HEK293 (cell line): ENCODE results near the gene USP32.

Source experiments
- CTCF ChIA-PET: fragments of 350-600 bp; formaldehyde crosslinking; extraction: SDS; loops from one replicate; lab custom pipeline; 2021; ENCODE audit warnings: antibody characterized with exemption; lab: Yijun Ruan, JAX
- POLR2A ChIA-PET: fragments of 300-600 bp; formaldehyde crosslinking; extraction: SDS; loops from one replicate; lab custom pipeline; 2020; ENCODE audit warnings: antibody characterized with exemption, inconsistent platforms; lab: Yijun Ruan, JAX
- H3K27ac ChIP-seq: fragments of 200-500 bp; sonication (Bioruptor generic); 2 replicates; pipeline ENCODE4 v1.5.1; 2014; ENCODE audit warnings: low read depth, low read length, control low read depth, inconsistent platforms; ENCODE audit errors: extremely low read depth
- H3K36me3 ChIP-seq, 2 experiments: fragments of 200-500 bp in 1 of 2; sonication (Bioruptor generic) in 1 of 2; 1 replicate in 1 of 2; 2 replicates in 1 of 2; pipeline ENCODE4 v1.5.1; 2014 to 2017; ENCODE audit warnings: inconsistent platforms in 2 of 2, low read length in 2 of 2; ENCODE audit not compliant: control insufficient read depth in 2 of 2, insufficient read depth in 1 of 2
- H3K4me1 ChIP-seq: fragments of 200-500 bp; sonication (Bioruptor generic); 2 replicates; pipeline ENCODE4 v1.5.1; 2014; ENCODE audit warnings: mild to moderate bottlenecking, low read length, inconsistent platforms; ENCODE audit not compliant: control insufficient read depth, insufficient read depth
- H3K4me3 ChIP-seq: 2 replicates; pipeline ENCODE4 v1.5.1; 2011; ENCODE audit warnings: low read depth, mild to moderate bottlenecking, control low read depth, low read length, moderate library complexity
- H3K9me3 ChIP-seq: fragments of 200-500 bp; sonication (Bioruptor generic); 2 replicates; pipeline ENCODE4 v1.5.1; 2014; ENCODE audit warnings: low read depth, low read length, inconsistent platforms; ENCODE audit not compliant: control insufficient read depth, insufficient read depth
- CTCF ChIP-seq: fragments of 450-650 bp; formaldehyde crosslinking; IDR thresholded peaks from 2 replicates; pipeline ENCODE4 v1.5.1; 2016; ENCODE audit warnings: missing biosample characterization, missing genetic modification characterization
- GLIS1 ChIP-seq: fragments of 450-650 bp; formaldehyde crosslinking; IDR thresholded peaks from 2 replicates; pipeline ENCODE4 v1.5.1; 2016; ENCODE audit warnings: missing biosample characterization, missing genetic modification characterization
- GLIS2 ChIP-seq: fragments of 450-650 bp; formaldehyde crosslinking; IDR thresholded peaks from 2 replicates; pipeline ENCODE4 v1.5.1; 2016; ENCODE audit warnings: missing biosample characterization, missing genetic modification characterization
- REPIN1 ChIP-seq: fragments of 450-650 bp; formaldehyde crosslinking; IDR thresholded peaks from 2 replicates; pipeline ENCODE4 v1.5.1; 2017; ENCODE audit warnings: missing biosample characterization, missing genetic modification characterization, low read depth
- SALL2 ChIP-seq: fragments of 450-650 bp; formaldehyde crosslinking; IDR thresholded peaks from 2 replicates; pipeline ENCODE4 v1.5.0; 2017; ENCODE audit warnings: missing biosample characterization, mild to moderate bottlenecking, missing genetic modification characterization, borderline replicate concordance
- SP2 ChIP-seq: fragments of 450-650 bp; formaldehyde crosslinking; IDR thresholded peaks from 2 replicates; pipeline ENCODE4 v1.5.1; 2016; ENCODE audit warnings: missing biosample characterization, missing genetic modification characterization
- YY2 ChIP-seq: fragments of 450-650 bp; formaldehyde crosslinking; IDR thresholded peaks from 2 replicates; pipeline ENCODE4 v1.5.1; 2016; ENCODE audit warnings: missing biosample characterization, missing genetic modification characterization
- ZBTB1 ChIP-seq: fragments of 450-650 bp; formaldehyde crosslinking; IDR thresholded peaks from 2 replicates; pipeline ENCODE4 v1.5.1; 2016; ENCODE audit warnings: missing biosample characterization, missing genetic modification characterization
- ZBTB20 ChIP-seq: fragments of 450-650 bp; formaldehyde crosslinking; IDR thresholded peaks from 2 replicates; pipeline ENCODE4 v1.5.1; 2016; ENCODE audit warnings: missing biosample characterization, missing genetic modification characterization
- ZFP69B ChIP-seq: fragments of 450-650 bp; formaldehyde crosslinking; IDR thresholded peaks from 2 replicates; pipeline ENCODE4 v1.5.1; 2016; ENCODE audit warnings: missing biosample characterization, missing genetic modification characterization
- ZIC2 ChIP-seq: fragments of 450-650 bp; formaldehyde crosslinking; IDR thresholded peaks from 2 replicates; pipeline ENCODE4 v1.5.1; 2016; ENCODE audit warnings: missing biosample characterization, missing genetic modification characterization
- ZNF140 ChIP-seq: fragments of 450-650 bp; formaldehyde crosslinking; IDR thresholded peaks from 2 replicates; pipeline ENCODE4 v1.5.1; 2016; ENCODE audit warnings: missing biosample characterization, missing genetic modification characterization
- ZNF169 ChIP-seq: fragments of 450-650 bp; formaldehyde crosslinking; IDR thresholded peaks from 2 replicates; pipeline ENCODE4 v1.5.1; 2016; ENCODE audit warnings: missing biosample characterization, missing genetic modification characterization
- ZNF2 ChIP-seq: fragments of 450-650 bp; formaldehyde crosslinking; IDR thresholded peaks from 2 replicates; pipeline ENCODE4 v1.5.1; 2016; ENCODE audit warnings: missing biosample characterization, missing genetic modification characterization
- ZNF24 ChIP-seq: fragments of 450-650 bp; formaldehyde crosslinking; IDR thresholded peaks from 2 replicates; pipeline ENCODE4 v1.5.1; 2016; ENCODE audit warnings: missing biosample characterization, missing genetic modification characterization
- ZNF274 ChIP-seq, 2 experiments: fragments of 200-500 bp in 1 of 2; fragments of 450-650 bp in 1 of 2; sonication (Bioruptor generic) in 1 of 2; formaldehyde crosslinking in 1 of 2; IDR thresholded peaks; 2 replicates each; pipeline versions ENCODE4 v1.5.1 to v1.6.1; 2014 to 2016; ENCODE audit warnings: borderline replicate concordance in 1 of 2, inconsistent platforms in 1 of 2, low read length in 1 of 2, missing biosample characterization in 1 of 2, missing genetic modification characterization in 1 of 2
- ZNF391 ChIP-seq: fragments of 450-650 bp; formaldehyde crosslinking; IDR thresholded peaks from 2 replicates; pipeline ENCODE4 v1.5.1; 2016; ENCODE audit warnings: low read depth, missing biosample characterization, missing genetic modification characterization, borderline replicate concordance
- ZNF394 ChIP-seq: fragments of 450-650 bp; formaldehyde crosslinking; IDR thresholded peaks from 2 replicates; pipeline ENCODE4 v1.5.1; 2016; ENCODE audit warnings: missing biosample characterization, missing genetic modification characterization, mild to moderate bottlenecking, moderate library complexity, borderline replicate concordance
- ZNF510 ChIP-seq: fragments of 450-650 bp; formaldehyde crosslinking; IDR thresholded peaks from 2 replicates; pipeline ENCODE4 v1.5.1; 2018; ENCODE audit warnings: mild to moderate bottlenecking, missing genetic modification characterization, missing biosample characterization; ENCODE audit not compliant: insufficient replicate concordance
- ZNF560 ChIP-seq: fragments of 450-650 bp; formaldehyde crosslinking; IDR thresholded peaks from 2 replicates; pipeline ENCODE4 v1.5.1; 2017; ENCODE audit warnings: missing biosample characterization, missing genetic modification characterization, borderline replicate concordance
- ZNF600 ChIP-seq: fragments of 450-650 bp; formaldehyde crosslinking; IDR thresholded peaks from 2 replicates; pipeline ENCODE4 v1.5.1; 2016; ENCODE audit warnings: missing biosample characterization, missing genetic modification characterization
- ZNF776 ChIP-seq: fragments of 450-650 bp; formaldehyde crosslinking; IDR thresholded peaks from 2 replicates; pipeline ENCODE4 v1.5.0; 2017; ENCODE audit warnings: missing biosample characterization, missing genetic modification characterization, borderline replicate concordance
- ZNF837 ChIP-seq: fragments of 450-650 bp; formaldehyde crosslinking; IDR thresholded peaks from 2 replicates; pipeline ENCODE4 v1.5.1; 2016; ENCODE audit warnings: missing biosample characterization, missing genetic modification characterization
- ZSCAN16 ChIP-seq: fragments of 450-650 bp; formaldehyde crosslinking; IDR thresholded peaks from 2 replicates; pipeline ENCODE4 v1.5.1; 2016; ENCODE audit warnings: missing biosample characterization, missing genetic modification characterization
- TF ChIP-seq, protein P1 (sequence below): fragments of 450-650 bp; formaldehyde crosslinking; IDR thresholded peaks from 2 replicates; pipeline ENCODE4 v1.5.1; 2016; ENCODE audit warnings: missing biosample characterization, missing genetic modification characterization, low read depth
- TF ChIP-seq, protein P2 (sequence below): fragments of 450-650 bp; formaldehyde crosslinking; IDR thresholded peaks from 2 replicates; pipeline ENCODE4 v1.5.1; 2016; ENCODE audit warnings: missing biosample characterization, missing genetic modification characterization
- TF ChIP-seq, protein P3 (sequence below): fragments of 450-650 bp; IDR thresholded peaks from 2 replicates; pipeline ENCODE4 v1.5.1; 2018; ENCODE audit warnings: missing biosample characterization, missing genetic modification characterization
- TF ChIP-seq, protein P4 (sequence below): fragments of 450-650 bp; formaldehyde crosslinking; IDR thresholded peaks from 2 replicates; pipeline ENCODE4 v1.5.1; 2016; ENCODE audit warnings: missing biosample characterization, missing genetic modification characterization, borderline replicate concordance

Gene USP32

DNA sequence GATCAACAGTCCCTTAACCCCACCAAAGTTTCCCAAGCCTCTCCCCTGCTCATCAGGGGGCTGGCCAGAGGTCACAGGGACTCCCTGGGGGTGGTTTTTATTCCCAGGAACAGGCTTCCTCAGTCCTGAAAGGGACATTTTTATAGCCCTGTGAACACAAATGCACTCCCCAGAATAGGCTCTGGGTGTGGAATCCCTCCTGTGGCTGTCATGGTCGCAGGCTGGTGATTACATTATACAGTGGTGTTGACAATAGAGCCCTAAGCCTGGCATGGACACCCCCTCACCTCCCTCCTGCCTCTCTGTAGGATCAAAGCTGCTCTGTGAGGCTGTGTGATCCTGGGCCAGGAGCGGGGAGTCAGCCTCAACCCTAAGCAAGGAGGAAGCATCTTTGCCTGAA, 243.6 kb downstream of the USP32 start:
- TF ChIP-seq ZSCAN16 (tag by site-specific recombination): no peak
- no peak for TF ChIP-seq ZNF391 (tag by site-specific recombination)
- peak; percentile 75 for TF ChIP-seq GLIS1
- no peak for TF ChIP-seq ZNF274 (IDR thresholded peaks at IDR 0.05; ENCODE audit: low read length)
- TF ChIP-seq ZNF274 (tag by site-specific recombination; IDR thresholded peaks at IDR 0.05; ENCODE audit: borderline replicate concordance): no peak
- TF ChIP-seq ZNF837 (tag by site-specific recombination): no peak
- TF ChIP-seq REPIN1 (tag by site-specific recombination): no peak
- no peak for TF ChIP-seq ZNF394 (tag by site-specific recombination)
- peak; percentile 79 for TF ChIP-seq ZIC2 (tag by site-specific recombination)
- TF ChIP-seq, protein P1, sequence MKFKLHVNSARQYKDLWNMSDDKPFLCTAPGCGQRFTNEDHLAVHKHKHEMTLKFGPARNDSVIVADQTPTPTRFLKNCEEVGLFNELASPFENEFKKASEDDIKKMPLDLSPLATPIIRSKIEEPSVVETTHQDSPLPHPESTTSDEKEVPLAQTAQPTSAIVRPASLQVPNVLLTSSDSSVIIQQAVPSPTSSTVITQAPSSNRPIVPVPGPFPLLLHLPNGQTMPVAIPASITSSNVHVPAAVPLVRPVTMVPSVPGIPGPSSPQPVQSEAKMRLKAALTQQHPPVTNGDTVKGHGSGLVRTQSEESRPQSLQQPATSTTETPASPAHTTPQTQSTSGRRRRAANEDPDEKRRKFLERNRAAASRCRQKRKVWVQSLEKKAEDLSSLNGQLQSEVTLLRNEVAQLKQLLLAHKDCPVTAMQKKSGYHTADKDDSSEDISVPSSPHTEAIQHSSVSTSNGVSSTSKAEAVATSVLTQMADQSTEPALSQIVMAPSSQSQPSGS (tag by site-specific recombination): no peak
- TF ChIP-seq GLIS2 (tag by site-specific recombination): no peak
- no peak for TF ChIP-seq ZNF510 (tag by site-specific recombination)
- no peak for TF ChIP-seq ZNF2 (tag by site-specific recombination)
- no peak for TF ChIP-seq ZNF600 (tag by site-specific recombination)
- TF ChIP-seq ZBTB20 (tag by site-specific recombination): no peak
- TF ChIP-seq ZNF776: no peak
- TF ChIP-seq ZNF140: no peak
- TF ChIP-seq, all 188 proteins: peak for 2
- no peaks in the 10 kb centered on the region for H3K36me3 ChIP-seq
- no peaks in the 10 kb centered on the region for H3K4me1 ChIP-seq
- POLR2A ChIA-PET: no interaction called here
- H3K9me3 ChIP-seq: no peaks in the 10 kb centered on the region
- H3K4me3 ChIP-seq: no peak overlapping the region
- CTCF ChIA-PET: interaction anchor here (0.6 kb wide), 1 partner anchor 502 kb away, joined by 3 read pairs; no protein-coding TSS in a partner anchor
- H3K27ac ChIP-seq: no peak overlapping the region

GRCh38 chr17:60147553-60148223, 244.2 kb downstream of the USP32 start:
- Histone ChIP-seq H3K9me3 (no peaks in the 10 kb centered on the region), H3K4me3 (no peak overlapping the region), H3K36me3 (no peaks in the 10 kb centered on the region)
- POLR2A ChIA-PET: no interaction called here
- TF ChIP-seq, protein P2, sequence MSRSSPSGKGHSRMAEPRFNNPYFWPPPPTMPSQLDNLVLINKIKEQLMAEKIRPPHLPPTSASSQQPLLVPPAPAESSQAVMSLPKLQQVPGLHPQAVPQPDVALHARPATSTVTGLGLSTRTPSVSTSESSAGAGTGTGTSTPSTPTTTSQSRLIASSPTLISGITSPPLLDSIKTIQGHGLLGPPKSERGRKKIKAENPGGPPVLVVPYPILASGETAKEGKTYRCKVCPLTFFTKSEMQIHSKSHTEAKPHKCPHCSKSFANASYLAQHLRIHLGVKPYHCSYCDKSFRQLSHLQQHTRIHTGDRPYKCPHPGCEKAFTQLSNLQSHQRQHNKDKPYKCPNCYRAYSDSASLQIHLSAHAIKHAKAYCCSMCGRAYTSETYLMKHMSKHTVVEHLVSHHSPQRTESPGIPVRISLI (tag by site-specific recombination): no peak
- TF ChIP-seq ZFP69B (no peak), CTCF (tag by site-specific recombination) (no peak), ZNF24 (tag by site-specific recombination) (no peak), ZBTB1 (tag by site-specific recombination) (no peak), ZNF394 (tag by site-specific recombination) (no peak), ZNF169 (tag by site-specific recombination) (no peak), SALL2 (tag by site-specific recombination) (no peak), SP2 (tag by site-specific recombination) (no peak), ZNF560 (tag by site-specific recombination) (no peak), YY2 (tag by site-specific recombination) (no peak)
- TF ChIP-seq, protein P3, sequence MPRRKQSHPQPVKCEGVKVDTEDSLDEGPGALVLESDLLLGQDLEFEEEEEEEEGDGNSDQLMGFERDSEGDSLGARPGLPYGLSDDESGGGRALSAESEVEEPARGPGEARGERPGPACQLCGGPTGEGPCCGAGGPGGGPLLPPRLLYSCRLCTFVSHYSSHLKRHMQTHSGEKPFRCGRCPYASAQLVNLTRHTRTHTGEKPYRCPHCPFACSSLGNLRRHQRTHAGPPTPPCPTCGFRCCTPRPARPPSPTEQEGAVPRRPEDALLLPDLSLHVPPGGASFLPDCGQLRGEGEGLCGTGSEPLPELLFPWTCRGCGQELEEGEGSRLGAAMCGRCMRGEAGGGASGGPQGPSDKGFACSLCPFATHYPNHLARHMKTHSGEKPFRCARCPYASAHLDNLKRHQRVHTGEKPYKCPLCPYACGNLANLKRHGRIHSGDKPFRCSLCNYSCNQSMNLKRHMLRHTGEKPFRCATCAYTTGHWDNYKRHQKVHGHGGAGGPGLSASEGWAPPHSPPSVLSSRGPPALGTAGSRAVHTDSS: no peak
- TF ChIP-seq, protein P4, sequence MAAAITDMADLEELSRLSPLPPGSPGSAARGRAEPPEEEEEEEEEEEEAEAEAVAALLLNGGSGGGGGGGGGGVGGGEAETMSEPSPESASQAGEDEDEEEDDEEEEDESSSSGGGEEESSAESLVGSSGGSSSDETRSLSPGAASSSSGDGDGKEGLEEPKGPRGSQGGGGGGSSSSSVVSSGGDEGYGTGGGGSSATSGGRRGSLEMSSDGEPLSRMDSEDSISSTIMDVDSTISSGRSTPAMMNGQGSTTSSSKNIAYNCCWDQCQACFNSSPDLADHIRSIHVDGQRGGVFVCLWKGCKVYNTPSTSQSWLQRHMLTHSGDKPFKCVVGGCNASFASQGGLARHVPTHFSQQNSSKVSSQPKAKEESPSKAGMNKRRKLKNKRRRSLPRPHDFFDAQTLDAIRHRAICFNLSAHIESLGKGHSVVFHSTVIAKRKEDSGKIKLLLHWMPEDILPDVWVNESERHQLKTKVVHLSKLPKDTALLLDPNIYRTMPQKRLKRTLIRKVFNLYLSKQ: no peak
- TF ChIP-seq, all 188 proteins: peak for 0
- CTCF ChIA-PET: interaction anchor here (0.6 to 1.5 kb wide), 3 partner anchors 28 to 503 kb away, joined by 3 to 4 read pairs (median 4); no protein-coding TSS in a partner anchor
- Histone ChIP-seq H3K27ac (no peak overlapping the region), H3K4me1 (no peaks in the 10 kb centered on the region; the same call in 1 of the 2 replicates)
